ACC112 (cell line): Measurements from ENCODE around the gene TMEM184C.

ENCODE experiments used
- H2AFZ ChIP-seq: fragments of 200-600 bp; sonication (generic); one replicate; pipeline ENCODE4 v1.6.0; 2017; ENCODE audit warnings: antibody characterized with exemption, low read length; ENCODE audit not compliant: unreplicated experiment
- H3K27ac ChIP-seq: fragments of 200-600 bp; sonication (generic); 2 replicates; pipeline ENCODE4 v1.5.1; 2014; ENCODE audit warnings: low read depth, mild to moderate bottlenecking, antibody characterized with exemption, low read length, moderate library complexity
- H3K27me3 ChIP-seq: fragments of 200-600 bp; sonication (generic); 2 replicates; pipeline ENCODE4 v1.6.1; 2014; ENCODE audit warnings: mild to moderate bottlenecking, antibody characterized with exemption, low read length, moderate library complexity, mixed read lengths; ENCODE audit not compliant: insufficient read depth
- H3K36me3 ChIP-seq: fragments of 200-600 bp; sonication (generic); 2 replicates; pipeline ENCODE4 v1.6.1; 2016; ENCODE audit warnings: mild to moderate bottlenecking, antibody characterized with exemption, low read length, moderate library complexity, mixed read lengths; ENCODE audit not compliant: insufficient read depth
- H3K4me1 ChIP-seq: fragments of 200-600 bp; sonication (generic); one replicate; pipeline ENCODE4 v1.6.1; 2016; ENCODE audit warnings: low read length, mixed read lengths; ENCODE audit not compliant: insufficient read depth, unreplicated experiment, control insufficient read depth
- H3K4me3 ChIP-seq: fragments of 200-600 bp; sonication (generic); 2 replicates; pipeline ENCODE4 v1.5.1; 2014; ENCODE audit warnings: mild to moderate bottlenecking, low read depth, low read length
- H3K79me2 ChIP-seq: fragments of 200-600 bp; sonication (generic); one replicate; pipeline ENCODE4 v1.6.0; 2016; ENCODE audit warnings: low read length; ENCODE audit not compliant: control insufficient read depth, unreplicated experiment, insufficient read depth

The TMEM184C gene

GRCh38 chr4:147648656-147649055 lies 31.5 kb downstream of the TMEM184C start:
- Histone ChIP-seq H3K27ac (no peak overlapping the region), H3K27me3 (no peaks in the 10 kb centered on the region), H3K4me3 (no peak overlapping the region), H3K4me1 (no peaks in the 10 kb centered on the region), H3K79me2 (peaks cover 4% of the 10 kb centered on the region), H2AFZ (no peak overlapping the region), H3K36me3 (peaks cover 13% of the 10 kb centered on the region; the same call in 1 of the 2 replicates)

- Histone ChIP-seq H3K36me3 (peaks cover 13% of the 10 kb centered on the region; the same call in 1 of the 2 replicates), H3K27me3 (no peaks in the 10 kb centered on the region), H3K4me3 (no peak overlapping the region), H3K4me1 (no peaks in the 10 kb centered on the region), H3K27ac (no peak overlapping the region), H2AFZ (no peak overlapping the region), H3K79me2 (peaks cover 4% of the 10 kb centered on the region)
Measured at GRCh38 chr4:147651563-147651962, 34.4 kb downstream of the TMEM184C start.

- Histone ChIP-seq H3K4me1 (no peaks in the 10 kb centered on the region), H3K27ac (no peak overlapping the region), H3K27me3 (no peaks in the 10 kb centered on the region), H3K36me3 (peaks cover 6% of the 10 kb centered on the region; the same call in 1 of the 2 replicates), H2AFZ (no peak overlapping the region), H3K4me3 (no peak overlapping the region), H3K79me2 (no peaks in the 10 kb centered on the region)
Measured at GRCh38 chr4:147655639-147656038, 38.4 kb downstream of the TMEM184C start.

- Histone ChIP-seq H3K4me3 (no peak overlapping the region), H2AFZ (no peak overlapping the region), H3K27ac (no peak overlapping the region), H3K79me2 (no peaks in the 10 kb centered on the region), H3K36me3 (peaks cover 9% of the 10 kb centered on the region; the same call in 1 of the 2 replicates), H3K4me1 (no peaks in the 10 kb centered on the region), H3K27me3 (no peaks in the 10 kb centered on the region)
Measured at GRCh38 chr4:147658501-147658900, 41.3 kb downstream of the TMEM184C start.

GRCh38 chr4:147674073-147674472 lies 56.9 kb downstream of the TMEM184C start:
- Histone ChIP-seq H3K27me3 (no peaks in the 10 kb centered on the region), H3K27ac (no peak overlapping the region), H2AFZ (no peak overlapping the region), H3K4me3 (no peak overlapping the region), H3K79me2 (peaks cover 4% of the 10 kb centered on the region), H3K36me3 (peaks cover 4% of the 10 kb centered on the region; the same call in 1 of the 2 replicates), H3K4me1 (no peaks in the 10 kb centered on the region)

- no peak overlapping the region for H3K4me3 ChIP-seq
- peaks cover 4% of the 10 kb centered on the region; the same call in 1 of the 2 replicates for H3K36me3 ChIP-seq
- no peaks in the 10 kb centered on the region for H3K4me1 ChIP-seq
- H3K79me2 ChIP-seq: peaks cover 4% of the 10 kb centered on the region
- no peak overlapping the region for H2AFZ ChIP-seq
- H3K27ac ChIP-seq: no peak overlapping the region
- no peaks in the 10 kb centered on the region for H3K27me3 ChIP-seq
Measured at GRCh38 chr4:147674496-147674895, 57.3 kb downstream of the TMEM184C start.

- Histone ChIP-seq H3K4me1 (peaks cover 5% of the 10 kb centered on the region), H3K27me3 (no peaks in the 10 kb centered on the region), H2AFZ (no peak overlapping the region), H3K27ac (no peak overlapping the region), H3K4me3 (no peak overlapping the region), H3K79me2 (peaks cover 27% of the 10 kb centered on the region), H3K36me3 (peaks cover 4% of the 10 kb centered on the region; the same call in 1 of the 2 replicates)
Measured at GRCh38 chr4:147678106-147678505, 60.9 kb downstream of the TMEM184C start.

- Histone ChIP-seq H3K79me2 (peaks cover 36% of the 10 kb centered on the region), H3K27me3 (no peaks in the 10 kb centered on the region), H3K4me1 (peaks cover 5% of the 10 kb centered on the region), H3K27ac (no peak overlapping the region), H3K4me3 (no peak overlapping the region), H2AFZ (no peak overlapping the region), H3K36me3 (peaks cover 4% of the 10 kb centered on the region; the same call in 1 of the 2 replicates)
Measured at GRCh38 chr4:147678796-147679549, 61.8 kb downstream of the TMEM184C start.

- Histone ChIP-seq H3K4me1 (peaks cover 11% of the 10 kb centered on the region), H3K36me3 (peaks cover 4% of the 10 kb centered on the region; the same call in 1 of the 2 replicates), H3K27ac (peak overlapping the region; percentile 75; the same call in 1 of the 2 replicates), H3K27me3 (no peaks in the 10 kb centered on the region), H3K4me3 (peak overlapping the region; percentile 87), H3K79me2 (peaks cover 36% of the 10 kb centered on the region), H2AFZ (no peak overlapping the region)
Measured at GRCh38 chr4:147682755-147683154, 65.6 kb downstream of the TMEM184C start.

- Histone ChIP-seq H3K27ac (peak overlapping the region; percentile 75), H3K36me3 (peaks cover 4% of the 10 kb centered on the region; the same call in 1 of the 2 replicates), H3K4me3 (peak overlapping the region; percentile 87), H2AFZ (peak overlapping the region; percentile 99), H3K4me1 (peaks cover 11% of the 10 kb centered on the region), H3K27me3 (no peaks in the 10 kb centered on the region), H3K79me2 (peaks cover 36% of the 10 kb centered on the region)
Measured at GRCh38 chr4:147683188-147683591, 66.0 kb downstream of the TMEM184C start.
